ENCODE results near the gene KCNK17.

Gene KCNK17

GRCh38 chr6:39335780-39336545 is 21.7 kb upstream of the KCNK17 start:
- peak; percentile 40 for DNase-seq

DNA sequence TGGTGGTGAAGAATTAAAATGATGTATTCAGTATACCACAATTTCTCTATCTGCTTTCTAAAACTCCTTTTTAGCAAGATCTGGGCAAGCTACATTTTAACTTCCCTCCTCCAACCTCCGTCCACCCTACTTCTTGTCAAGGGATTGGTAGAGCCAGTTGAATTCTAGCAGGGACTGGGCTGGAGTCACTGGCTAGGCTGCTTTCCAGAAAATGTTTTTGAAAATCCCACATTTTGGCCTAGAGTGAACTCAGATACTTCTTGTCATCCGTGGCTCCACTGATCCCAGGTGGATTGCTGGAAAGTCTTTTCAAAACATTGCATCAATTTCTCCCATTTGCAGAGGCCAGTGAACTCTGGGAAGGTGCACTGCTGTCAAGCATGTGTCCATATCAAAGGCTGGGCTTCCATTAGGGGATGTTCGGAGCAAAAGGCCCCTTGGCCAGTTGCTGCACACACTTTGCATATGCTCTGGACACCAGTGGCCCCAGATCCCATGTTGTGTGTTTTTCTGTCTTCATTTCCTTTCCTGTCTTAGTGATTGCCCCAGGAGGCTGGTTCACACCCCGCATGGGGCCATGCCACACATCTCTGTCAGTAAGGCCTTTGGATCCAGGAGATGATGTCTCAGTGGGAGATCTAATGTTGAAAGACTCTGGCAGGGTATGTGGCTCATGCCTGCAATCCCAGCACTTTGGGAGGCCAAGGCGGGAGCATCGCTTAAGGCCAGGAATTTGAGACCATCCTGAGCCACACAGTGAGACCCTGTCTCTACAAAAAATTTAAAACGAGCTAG is 19.6 kb upstream of the KCNK17 start:
- no peak for DNase-seq

- DNase-seq, result no peak
Measured at GRCh38 chr6:39330476-39330875, 16.3 kb upstream of the KCNK17 start.

DNA sequence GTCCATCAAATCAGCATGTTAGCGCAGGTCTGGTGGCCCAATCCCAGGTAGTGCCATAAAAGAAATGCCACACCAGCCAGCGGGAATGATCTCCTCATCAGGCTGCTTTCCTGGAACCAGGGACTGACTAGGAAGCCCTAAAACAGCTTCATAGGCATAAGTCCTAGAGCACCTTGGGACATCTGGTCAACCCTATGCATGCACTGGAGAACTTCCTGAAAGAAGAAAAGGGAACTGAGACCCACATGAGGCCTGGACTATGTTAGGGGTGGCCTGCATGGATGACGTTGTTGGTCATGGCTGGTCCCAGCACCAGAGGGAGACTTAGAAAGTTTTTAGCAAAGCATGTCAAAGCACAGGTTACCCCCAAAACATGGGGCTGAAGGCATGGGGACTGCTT is 15.8 kb upstream of the KCNK17 start:
- DNase-seq, result no peak

- DNase-seq, result no peak
Measured at GRCh38 chr6:39328066-39328465, 13.8 kb upstream of the KCNK17 start.

GRCh38 chr6:39327507-39327906 is 13.3 kb upstream of the KCNK17 start:
- DNase-seq, result peak; percentile 65

GRCh38 chr6:39322306-39322850 is 8.2 kb upstream of the KCNK17 start, which contains the start of gene KCNK16:
Gene KCNK16, minus strand, starts transcription at chr6:39322702. Its CDS starts 162 bp downstream, at chr6:39322540.
- DNase-seq, result no peak

DNA sequence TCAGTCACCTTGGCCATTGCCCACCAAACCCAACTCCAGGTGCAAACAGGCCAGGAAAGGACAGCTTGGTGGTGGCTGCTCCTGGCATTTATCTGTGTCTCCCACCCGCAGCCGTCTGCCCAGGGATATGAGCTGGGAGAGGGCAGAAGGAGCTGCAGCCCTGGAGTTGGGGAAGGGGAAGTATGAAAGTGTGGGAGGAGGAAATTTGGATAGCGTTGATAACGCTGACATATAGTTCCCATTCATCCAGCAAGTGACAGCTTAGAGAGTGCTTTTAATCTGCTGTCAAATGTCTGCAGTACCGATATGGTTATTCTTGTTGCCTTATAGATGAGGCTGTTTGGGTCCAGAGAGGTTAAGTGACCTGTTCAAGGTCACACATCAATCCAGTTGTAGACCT is 7.5 kb upstream of the KCNK17 start:
- DNase-seq, result no peak

GRCh38 chr6:39320363-39320984 is 6.3 kb upstream of the KCNK17 start:
- no peak for DNase-seq

GRCh38 chr6:39319621-39320362 is 5.6 kb upstream of the KCNK17 start:
- DNase-seq, result no peak

DNA sequence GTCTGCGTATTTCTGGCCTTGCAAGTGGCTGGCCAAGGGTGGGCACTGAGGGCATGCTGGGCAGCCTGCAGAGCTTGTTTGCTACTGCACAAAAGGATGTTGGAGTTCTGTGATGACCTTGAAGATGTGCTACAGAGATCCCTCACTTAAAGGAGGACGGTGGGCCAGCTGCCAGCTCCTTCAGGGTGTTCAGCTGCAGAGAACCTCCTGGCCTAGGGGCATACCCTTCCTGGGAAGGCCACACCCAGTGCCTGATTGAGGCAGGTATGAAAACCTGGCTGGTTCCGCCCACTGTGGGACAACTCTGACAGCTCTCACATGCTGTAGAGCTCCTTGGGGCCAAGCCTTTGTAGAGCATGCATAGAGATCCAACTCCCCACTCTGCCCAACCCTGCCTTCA is 3.0 kb upstream of the KCNK17 start:
- DNase-seq, result no peak

GRCh38 chr6:39313526-39314272 is 520 bp downstream of the KCNK17 start:
- no peak for DNase-seq

GRCh38 chr6:39312912-39313525 is 1.2 kb downstream of the KCNK17 start:
- no peak for DNase-seq

DNA sequence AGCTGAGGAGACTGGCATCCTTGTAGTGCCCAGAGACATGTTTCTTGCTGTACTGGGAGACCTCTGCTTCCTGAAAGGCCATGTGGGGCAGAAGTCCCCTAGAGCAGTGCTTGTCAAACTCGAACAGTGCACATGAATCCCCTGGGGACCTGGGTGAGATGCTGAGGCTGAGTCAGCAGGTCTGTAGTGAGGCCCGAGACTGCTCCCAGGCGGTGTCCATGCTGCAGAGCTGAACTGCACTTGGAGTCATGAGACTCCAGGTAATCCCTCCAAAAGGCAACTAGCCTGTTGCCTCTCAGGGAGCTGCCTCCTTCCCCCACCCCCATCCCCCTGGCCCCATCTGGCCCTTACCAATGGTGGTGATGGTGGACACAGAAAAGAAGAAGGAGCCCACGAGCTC is 3.7 kb downstream of the KCNK17 start:
- peak; percentile 52 for DNase-seq

- peak; percentile 88 for DNase-seq
Measured at GRCh38 chr6:39309942-39310531, 4.2 kb downstream of the KCNK17 start.

- no peak for DNase-seq
Measured at GRCh38 chr6:39307462-39307861, 6.8 kb downstream of the KCNK17 start.

DNA sequence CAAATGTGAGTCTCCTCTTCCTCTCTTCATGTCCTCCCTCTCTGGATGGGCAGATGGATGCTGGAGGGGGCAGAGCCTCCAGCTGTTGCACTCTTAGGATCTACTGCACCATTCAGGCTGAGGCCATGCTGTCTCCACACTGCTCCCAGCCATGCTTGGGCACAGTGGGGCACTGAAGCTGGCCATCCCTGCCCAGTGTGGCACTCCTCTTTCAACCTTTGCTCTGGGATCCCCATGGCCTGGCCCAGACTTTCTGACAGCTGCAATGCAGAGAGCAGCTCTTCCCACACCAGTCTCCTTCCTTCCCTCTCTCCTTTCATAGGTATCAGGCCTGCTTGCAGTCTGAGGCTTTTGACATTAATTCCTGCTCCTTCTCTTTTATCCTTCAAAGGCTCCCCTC is 9.3 kb downstream of the KCNK17 start:
- peak; percentile 9 for DNase-seq

GRCh38 chr6:39303425-39304153 is 10.6 kb downstream of the KCNK17 start:
- DNase-seq, result no peak

GRCh38 chr6:39302669-39303424 is 11.4 kb downstream of the KCNK17 start:
- peak; percentile 93 for DNase-seq

DNA sequence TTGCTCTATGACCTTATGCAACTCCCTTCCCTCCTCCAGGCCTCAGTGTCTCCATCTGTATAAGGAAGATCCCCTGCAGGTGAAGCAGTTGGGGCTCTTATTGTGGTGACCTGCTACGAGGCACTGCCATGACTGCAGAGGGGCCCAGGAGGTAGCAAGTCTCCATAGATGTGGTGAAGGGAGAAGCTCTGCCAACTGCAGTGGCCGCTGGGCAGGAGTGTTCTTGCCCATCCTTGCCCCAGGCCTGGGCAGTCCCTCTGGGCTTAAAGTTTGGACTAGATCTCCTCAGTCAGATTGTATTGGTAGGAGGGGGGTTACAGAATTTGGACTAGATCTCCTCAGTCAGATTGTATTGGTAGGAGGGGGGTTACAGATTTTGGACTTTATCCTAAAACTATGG is 12.2 kb downstream of the KCNK17 start:
- DNase-seq, result no peak

All from NCI-H82 (cell line).